GM21619 (cell line): Measurements from ENCODE around the gene NBEA.

Experiments
- ATAC-seq: cut with Tn5 transposase; IDR thresholded peaks from one replicate; pipeline ENCODE4 v1.9.1; 2021; ENCODE audit not compliant: unreplicated experiment

NBEA gene

GRCh38 chr13:35472323-35472881 is 530.3 kb downstream of the NBEA start:
- ATAC-seq, result no peak

DNA sequence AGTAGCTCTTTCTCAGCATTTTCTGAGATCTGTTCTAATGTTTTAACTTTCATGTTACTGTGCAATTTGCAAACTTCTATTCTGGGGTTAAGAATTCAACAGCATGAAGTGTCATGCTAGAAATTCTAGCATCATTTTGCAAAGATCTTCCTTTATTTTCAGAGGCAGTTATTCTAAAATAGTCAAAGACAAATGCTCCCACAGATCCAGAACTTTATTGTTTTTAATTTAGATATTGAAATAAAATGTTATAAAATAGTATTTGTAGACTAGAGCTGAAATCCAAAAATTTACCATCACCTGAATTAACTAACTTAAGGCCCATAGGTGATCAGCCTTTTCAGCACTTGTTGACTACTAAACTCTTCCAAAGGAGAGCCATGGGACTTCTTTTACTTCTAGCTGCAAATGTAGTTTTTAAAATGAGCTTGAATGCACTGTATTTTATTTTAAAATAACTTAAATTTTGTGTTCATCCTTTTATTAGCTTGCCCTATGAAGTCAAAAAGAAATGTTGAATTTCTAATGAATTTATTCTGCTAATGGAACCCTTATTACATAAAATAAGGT is 531.2 kb downstream of the NBEA start:
- no peak for ATAC-seq

GRCh38 chr13:35473802-35474201 is 531.7 kb downstream of the NBEA start:
- ATAC-seq, result no peak

DNA sequence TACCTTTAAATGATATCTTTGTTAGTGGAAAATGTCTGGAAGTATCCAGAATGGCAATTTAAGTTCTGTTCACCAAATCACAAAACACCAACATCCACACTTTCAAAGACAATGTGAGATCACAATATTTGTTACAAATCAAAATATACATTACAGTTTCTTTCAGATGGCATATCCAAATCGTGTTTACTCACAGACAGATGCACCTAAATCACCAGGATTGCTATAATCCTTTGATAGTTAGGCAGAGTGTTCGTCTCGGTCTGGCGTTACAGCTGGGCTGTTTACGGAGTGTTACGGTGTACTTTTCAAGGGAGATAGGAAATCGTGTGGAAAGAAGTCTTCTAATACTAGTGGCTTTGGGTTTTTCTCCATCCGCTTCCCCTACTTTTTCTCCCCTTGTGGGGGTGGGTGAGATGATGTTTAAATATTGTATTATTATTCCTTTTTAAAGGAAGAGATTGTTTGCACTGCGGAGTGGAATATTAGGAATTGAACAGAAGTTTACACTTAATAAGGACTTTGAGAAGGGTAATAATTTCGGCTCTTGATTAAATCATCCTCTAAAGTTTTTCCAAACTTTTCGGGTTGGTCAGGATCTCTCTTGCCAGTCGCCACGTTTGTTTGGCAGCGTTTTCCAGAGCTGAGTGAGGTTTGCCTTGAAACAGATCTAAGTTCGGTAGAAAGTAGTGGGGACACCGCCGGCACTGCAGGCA is 532.6 kb downstream of the NBEA start:
- no peak for ATAC-seq

- ATAC-seq, result no peak
Measured at GRCh38 chr13:35475212-35475959, 533.3 kb downstream of the NBEA start.

GRCh38 chr13:35475960-35476943 is 534.2 kb downstream of the NBEA start, which contains the start of gene MAB21L1:
Gene MAB21L1 (minus strand): TSS chr13:35476689. CDS start chr13:35476138, 551 bp downstream.
- no peak for ATAC-seq

DNA sequence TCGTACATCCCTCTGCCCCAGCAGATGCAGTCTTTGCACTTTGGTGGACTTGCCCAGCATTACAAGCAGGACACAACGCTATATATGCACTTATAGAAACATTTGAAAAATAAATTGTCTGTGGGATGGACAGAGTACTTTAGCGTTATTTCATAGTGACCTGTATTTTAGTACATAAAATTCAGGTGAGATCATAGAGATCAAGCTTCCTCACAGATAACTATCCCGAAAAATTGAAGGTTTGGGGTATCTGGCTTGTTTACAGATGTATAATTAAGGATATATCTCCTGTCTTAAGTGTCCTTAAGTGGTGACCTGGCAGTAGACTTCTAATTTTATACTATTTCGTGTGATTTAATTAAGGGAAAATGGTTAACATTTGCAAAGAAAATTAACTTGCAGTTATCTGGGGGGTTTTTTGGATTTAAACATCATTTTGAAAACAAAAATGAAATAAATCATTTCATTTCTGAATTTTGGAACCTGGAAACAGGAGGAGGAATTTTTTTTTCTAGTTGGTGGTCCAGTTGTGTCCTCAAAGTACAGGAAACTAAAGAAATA is 535.4 kb downstream of the NBEA start:
- no peak for ATAC-seq

DNA sequence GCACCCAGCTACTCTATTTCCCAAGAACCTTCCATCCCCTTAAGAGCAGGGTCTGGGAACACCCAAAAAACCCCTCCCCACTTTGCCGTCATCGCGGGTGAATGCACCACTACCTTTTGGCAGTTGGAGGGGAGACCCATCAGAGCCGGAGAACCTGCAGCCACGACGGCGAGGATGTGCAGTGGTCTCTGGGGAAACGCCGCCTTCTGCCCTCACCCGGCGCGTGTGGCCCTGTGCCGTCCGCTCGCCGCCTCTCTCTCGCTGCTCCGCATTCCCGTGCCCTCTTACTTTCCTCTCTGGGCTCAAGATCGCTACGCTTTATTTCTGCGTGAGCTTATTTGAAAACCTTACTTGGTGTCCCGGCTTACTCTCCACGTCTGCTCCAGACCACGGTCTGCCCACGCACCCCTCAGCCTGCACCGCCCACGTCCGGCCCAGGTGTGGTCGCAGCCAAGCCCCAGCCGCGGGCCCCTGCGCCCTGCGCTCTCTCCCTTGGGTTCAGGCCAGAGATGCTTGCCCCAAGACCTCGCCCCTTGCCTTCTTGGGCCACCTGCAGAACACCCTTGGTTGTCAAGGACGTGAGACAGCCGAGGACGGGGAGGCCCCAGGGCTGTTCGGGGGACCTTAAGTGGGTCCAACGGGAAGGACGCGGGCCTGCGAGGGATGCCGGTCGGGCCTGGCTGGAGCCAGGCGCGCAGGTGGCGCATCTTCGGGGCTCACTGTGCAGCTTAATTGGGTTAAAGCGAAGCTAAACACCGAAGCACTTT is 536.4 kb downstream of the NBEA start:
- no peak for ATAC-seq

- ATAC-seq, result no peak
Measured at GRCh38 chr13:35479038-35479492, 537.0 kb downstream of the NBEA start.

- no peak for ATAC-seq
Measured at GRCh38 chr13:35479706-35480105, 537.6 kb downstream of the NBEA start.

- no peak for ATAC-seq
Measured at GRCh38 chr13:35480346-35480745, 538.3 kb downstream of the NBEA start.

DNA sequence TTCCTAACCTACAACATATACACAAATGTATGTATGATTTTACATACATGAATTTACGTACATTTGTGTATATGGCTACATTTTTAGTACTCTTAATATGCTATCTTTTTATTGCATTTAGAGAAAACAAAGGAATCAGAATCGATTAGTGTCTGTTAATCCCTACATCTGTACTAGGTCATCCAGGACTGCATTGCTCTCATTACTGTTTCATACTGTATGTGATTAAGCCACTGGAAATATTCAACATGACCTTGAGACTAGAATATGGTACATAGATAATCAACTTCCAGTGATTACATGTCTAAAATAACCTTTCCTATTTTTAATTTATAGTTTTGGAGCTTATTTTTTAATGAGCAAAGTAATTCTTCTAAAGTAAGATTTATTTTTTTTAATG is 539.7 kb downstream of the NBEA start:
- ATAC-seq, result no peak

- no peak for ATAC-seq
Measured at GRCh38 chr13:35482527-35482926, 540.5 kb downstream of the NBEA start.

- no peak for ATAC-seq
Measured at GRCh38 chr13:35483761-35484160, 541.7 kb downstream of the NBEA start.

GRCh38 chr13:35484384-35484783 is 542.3 kb downstream of the NBEA start:
- no peak for ATAC-seq

DNA sequence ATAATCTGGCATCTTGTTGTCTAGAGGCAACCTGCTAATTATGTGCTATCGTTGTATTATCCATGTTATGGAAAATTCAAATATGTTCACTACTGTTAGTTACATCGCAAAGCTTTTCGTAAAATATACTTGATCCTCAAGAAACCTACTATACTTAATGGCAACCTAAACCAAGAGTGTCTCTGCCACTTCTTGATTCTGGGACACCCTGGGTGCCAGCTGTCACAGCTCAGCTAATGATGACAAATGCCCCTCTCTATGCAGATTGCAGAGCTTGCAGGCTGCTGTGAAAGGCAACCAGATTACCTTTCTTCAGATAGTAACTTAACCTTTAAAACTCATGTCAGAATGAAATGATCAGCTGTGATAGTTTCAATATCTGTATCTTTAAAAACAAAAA is 543.4 kb downstream of the NBEA start:
- no peak for ATAC-seq

DNA sequence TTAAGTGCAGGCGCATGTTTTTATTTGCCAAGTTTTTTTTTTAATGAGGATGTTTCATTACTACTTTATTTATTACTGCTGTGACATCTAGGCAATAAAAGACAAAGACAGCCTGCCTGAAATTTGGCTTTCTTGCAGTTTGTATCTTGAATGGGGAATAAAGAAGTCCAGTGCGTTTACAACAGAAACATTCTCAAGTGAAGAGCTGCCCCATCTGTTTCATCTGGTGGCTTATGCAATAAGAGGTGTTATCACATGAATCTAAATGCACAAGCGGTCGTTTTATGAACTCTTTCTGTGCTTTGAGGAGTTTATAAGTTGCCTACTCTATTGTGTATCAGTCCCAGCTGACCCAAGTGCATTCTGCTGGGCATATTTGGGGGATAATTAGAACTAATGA is 547.0 kb downstream of the NBEA start:
- no peak for ATAC-seq

- ATAC-seq, result no peak
Measured at GRCh38 chr13:35496006-35496405, 553.9 kb downstream of the NBEA start.

DNA sequence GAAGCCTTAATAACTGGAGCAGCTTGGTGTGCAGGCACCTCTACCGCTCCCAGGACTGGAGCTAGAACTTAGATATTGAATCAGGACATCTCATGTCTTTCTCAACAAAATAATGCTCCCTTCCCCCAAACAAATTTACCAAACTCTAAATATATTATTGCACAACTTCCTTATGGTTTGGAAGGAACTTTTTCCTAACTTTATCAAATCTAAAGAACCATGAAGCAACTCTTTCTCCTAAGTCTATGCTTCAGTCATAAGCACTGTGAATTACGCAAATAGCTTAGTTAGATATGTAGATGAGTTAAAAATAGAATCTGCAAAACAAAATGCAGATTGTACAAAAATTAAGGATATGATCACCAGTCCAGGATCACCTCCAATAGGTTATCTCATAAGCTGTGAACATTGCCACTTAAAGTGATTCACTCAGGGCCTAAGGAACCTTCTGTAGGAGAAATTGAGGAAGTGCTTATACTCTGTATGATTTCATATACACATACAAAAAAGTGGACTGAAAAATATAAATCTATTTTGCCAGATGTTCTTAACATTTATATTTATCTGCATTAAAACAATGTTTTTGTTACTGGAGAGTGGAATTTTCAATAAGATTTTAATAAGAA is 554.8 kb downstream of the NBEA start:
- ATAC-seq, result no peak
